NCI-H2081 treated with DMSO at 0.1 percent for 48 hours (cell line): ENCODE results near the gene FBXO5.
A peak's percentile ranks its signal among the peaks of the same experiment; 100 is the strongest.
"Not testable (repeated sequence)": the region's sequence is repeated elsewhere in the genome, so short reads cannot be mapped to it uniquely, and the experiment has no call there.

Source experiments
- DNase-seq: peaks from one replicate; lab custom pipeline; 2025; lab: John Stamatoyannopoulos, UW

The FBXO5 gene

GRCh38 chr6:152982904-152983636 lies at the start of gene FBXO5:
Gene FBXO5, minus strand, starts transcription at chr6:152983041. Its CDS starts 82 bp downstream, at chr6:152982959.
- peak; percentile 89 for DNase-seq

GRCh38 chr6:153032255-153032882 lies 49.5 kb upstream of the FBXO5 start:
- no peak for DNase-seq

GRCh38 chr6:153031335-153031955 lies 48.6 kb upstream of the FBXO5 start:
- DNase-seq = no peak

- DNase-seq = no peak
These were observed 46.1 kb upstream of the FBXO5 start for GRCh38 chr6:153028963-153029362.

GRCh38 chr6:153028286-153028685 lies 45.4 kb upstream of the FBXO5 start:
- no peak for DNase-seq

GRCh38 chr6:153027480-153027879 lies 44.6 kb upstream of the FBXO5 start:
- no peak for DNase-seq

GRCh38 chr6:153024709-153025017 lies 41.8 kb upstream of the FBXO5 start:
- DNase-seq = no peak

- no peak for DNase-seq
These were observed 41.3 kb upstream of the FBXO5 start for GRCh38 chr6:153023977-153024708.

GRCh38 chr6:153018355-153018754 lies 35.5 kb upstream of the FBXO5 start:
- no peak for DNase-seq

GRCh38 chr6:153016846-153017245 lies 34.0 kb upstream of the FBXO5 start:
- no peak for DNase-seq

GRCh38 chr6:153015094-153015640 lies 32.3 kb upstream of the FBXO5 start:
- DNase-seq = no peak

- DNase-seq = no peak
These were observed 30.6 kb upstream of the FBXO5 start for GRCh38 chr6:153013438-153013837.

GRCh38 chr6:153012856-153013255 lies 30.0 kb upstream of the FBXO5 start:
- no peak for DNase-seq

GRCh38 chr6:153003366-153003690 lies 20.5 kb upstream of the FBXO5 start:
- DNase-seq = no peak

GRCh38 chr6:153002613-153003365 lies 19.9 kb upstream of the FBXO5 start, which contains the start of gene MTRF1L:
Gene MTRF1L, minus strand, starts transcription at chr6:153002709. Its CDS starts 24 bp downstream, at chr6:153002685.
- peak; percentile 62 for DNase-seq

GRCh38 chr6:153001767-153002612 lies 19.1 kb upstream of the FBXO5 start:
- no peak for DNase-seq

GRCh38 chr6:153000790-153001189 lies 17.9 kb upstream of the FBXO5 start:
- not testable (repeated sequence) for DNase-seq

GRCh38 chr6:153000243-153000642 lies 17.4 kb upstream of the FBXO5 start:
- DNase-seq = no peak

GRCh38 chr6:152999538-152999937 lies 16.7 kb upstream of the FBXO5 start:
- not testable (repeated sequence) for DNase-seq

- no peak for DNase-seq
These were observed 11.0 kb upstream of the FBXO5 start for GRCh38 chr6:152993847-152994246.

- DNase-seq = no peak
These were observed 10.6 kb upstream of the FBXO5 start for GRCh38 chr6:152993431-152993830.
